C4-2B (cell line): ENCODE measurements around the gene FMNL2.

ENCODE experiments used
- ZFX ChIP-seq: fragments of 450-650 bp; IDR thresholded peaks from 2 replicates; pipeline ENCODE4 v1.6.1; 2017
- TF ChIP-seq, protein P1 (sequence below): fragments of 450-650 bp; conservative IDR thresholded peaks from 2 replicates; pipeline ENCODE4 v1.5.1; 2017; ENCODE audit warnings: mild to moderate bottlenecking

GRCh38 chr2:152297715-152298114 lies 37.3 kb upstream of the FMNL2 start:
- TF ChIP-seq, protein P1, sequence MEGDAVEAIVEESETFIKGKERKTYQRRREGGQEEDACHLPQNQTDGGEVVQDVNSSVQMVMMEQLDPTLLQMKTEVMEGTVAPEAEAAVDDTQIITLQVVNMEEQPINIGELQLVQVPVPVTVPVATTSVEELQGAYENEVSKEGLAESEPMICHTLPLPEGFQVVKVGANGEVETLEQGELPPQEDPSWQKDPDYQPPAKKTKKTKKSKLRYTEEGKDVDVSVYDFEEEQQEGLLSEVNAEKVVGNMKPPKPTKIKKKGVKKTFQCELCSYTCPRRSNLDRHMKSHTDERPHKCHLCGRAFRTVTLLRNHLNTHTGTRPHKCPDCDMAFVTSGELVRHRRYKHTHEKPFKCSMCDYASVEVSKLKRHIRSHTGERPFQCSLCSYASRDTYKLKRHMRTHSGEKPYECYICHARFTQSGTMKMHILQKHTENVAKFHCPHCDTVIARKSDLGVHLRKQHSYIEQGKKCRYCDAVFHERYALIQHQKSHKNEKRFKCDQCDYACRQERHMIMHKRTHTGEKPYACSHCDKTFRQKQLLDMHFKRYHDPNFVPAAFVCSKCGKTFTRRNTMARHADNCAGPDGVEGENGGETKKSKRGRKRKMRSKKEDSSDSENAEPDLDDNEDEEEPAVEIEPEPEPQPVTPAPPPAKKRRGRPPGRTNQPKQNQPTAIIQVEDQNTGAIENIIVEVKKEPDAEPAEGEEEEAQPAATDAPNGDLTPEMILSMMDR: no peak
- no peak for TF ChIP-seq ZFX
